Tibial nerve (tissue), 4 donors: ENCODE measurements around the gene WDR53.
"Not testable (repeated sequence)": the region's sequence is repeated elsewhere in the genome, so short reads cannot be mapped to it uniquely, and the experiment has no call there.

Source experiments
- CTCF ChIP-seq, 5 experiments: fragments of 200-600 bp in 3 of 5; fragments of 450-650 bp in 2 of 5; sonication (generic) in 3 of 5; IDR thresholded peaks; one replicate each; pipeline ENCODE4 v1.5.1; 2016 to 2019; ENCODE audit warnings: antibody characterized with exemption in 5 of 5, mild to moderate bottlenecking in 3 of 5, moderate library complexity in 2 of 5
- EP300 ChIP-seq, 2 donors: sonication (generic); formaldehyde crosslinking; IDR thresholded peaks; one replicate each; pipeline ENCODE4 v1.6.1; 2017; ENCODE audit warnings: antibody characterized with exemption in 2 of 2, mild to moderate bottlenecking in 1 of 2

GRCh38 chr3:196550172-196550571 is 18.2 kb downstream of the WDR53 start:
- not testable (repeated sequence) for TF ChIP-seq CTCF, EP300 (IDR thresholded peaks at IDR 0.05)
